Loucy (cell line): ENCODE measurements around the gene GLUD1.

ENCODE experiments used
- H2AFZ ChIP-seq: fragments of 200-600 bp; sonication (generic); 2 replicates; pipeline ENCODE4 v1.6.0; 2016; ENCODE audit warnings: antibody characterized with exemption, mild to moderate bottlenecking, low read length, moderate library complexity
- H3F3A ChIP-seq: fragments of 200-600 bp; 2 replicates; pipeline ENCODE4 v1.6.0; 2016; ENCODE audit warnings: antibody characterized with exemption, low read depth, mild to moderate bottlenecking
- H3K27me3 ChIP-seq: fragments of 200-600 bp; sonication (generic); 2 replicates; pipeline ENCODE4 v1.6.1; 2014; ENCODE audit warnings: low read length, mild to moderate bottlenecking; ENCODE audit not compliant: insufficient read depth, poor library complexity, severe bottlenecking
- H3K36me3 ChIP-seq: fragments of 200-600 bp; sonication (generic); 2 replicates; pipeline ENCODE4 v1.6.1; 2016; ENCODE audit warnings: low read length; ENCODE audit not compliant: insufficient read depth
- H3K4me1 ChIP-seq: fragments of 200-600 bp; sonication (generic); 2 replicates; pipeline ENCODE4 v1.5.1; 2014; ENCODE audit warnings: low read length, mild to moderate bottlenecking; ENCODE audit not compliant: insufficient read depth, poor library complexity, severe bottlenecking
- H3K4me2 ChIP-seq: fragments of 200-600 bp; sonication (generic); 2 replicates; pipeline ENCODE4 v1.6.0; 2014; ENCODE audit warnings: antibody characterized with exemption, low read length, low read depth, mild to moderate bottlenecking; ENCODE audit not compliant: poor library complexity, severe bottlenecking
- H3K4me3 ChIP-seq: fragments of 200-600 bp; sonication (generic); 2 replicates; pipeline ENCODE4 v1.5.1; 2014; ENCODE audit warnings: low read length, mild to moderate bottlenecking, mixed read lengths; ENCODE audit not compliant: poor library complexity, severe bottlenecking
- H3K79me2 ChIP-seq: fragments of 200-600 bp; sonication (generic); 2 replicates; pipeline ENCODE4 v1.6.1; 2014; ENCODE audit warnings: low read length; ENCODE audit not compliant: insufficient read depth
- H3K9ac ChIP-seq: fragments of 200-600 bp; sonication (generic); 2 replicates; pipeline ENCODE4 v1.6.0; 2014; ENCODE audit warnings: mild to moderate bottlenecking, low read depth, low read length, moderate library complexity; ENCODE audit not compliant: poor library complexity, severe bottlenecking
- H3K9me2 ChIP-seq: fragments of 200-600 bp; sonication (generic); replicated peaks from 2 replicates; pipeline ENCODE4 v1.6.1; 2016; ENCODE audit warnings: low read depth, low read length, mixed read lengths
- H3K9me3 ChIP-seq: fragments of 200-600 bp; sonication (generic); 2 replicates; pipeline ENCODE4 v1.6.1; 2014; ENCODE audit warnings: mild to moderate bottlenecking, antibody characterized with exemption, low read length, low read depth; ENCODE audit not compliant: insufficient read depth
- H4K20me1 ChIP-seq: fragments of 200-600 bp; sonication (generic); 2 replicates; pipeline ENCODE4 v1.6.0; 2014; ENCODE audit warnings: antibody characterized with exemption, low read length, mild to moderate bottlenecking; ENCODE audit not compliant: insufficient read depth, poor library complexity, severe bottlenecking
- EZH2phosphoT487 ChIP-seq: fragments of 200-600 bp; IDR thresholded peaks from 2 replicates; pipeline ENCODE4 v1.6.1; 2018; ENCODE audit warnings: antibody characterized with exemption, mild to moderate bottlenecking, moderate library complexity, borderline replicate concordance
- TF ChIP-seq, protein P1 (sequence below): fragments of 200-600 bp; sonication (generic); conservative IDR thresholded peaks from 2 replicates; pipeline ENCODE4 v1.5.1; 2014; ENCODE audit warnings: mild to moderate bottlenecking, antibody characterized with exemption, low read length

Gene GLUD1

DNA sequence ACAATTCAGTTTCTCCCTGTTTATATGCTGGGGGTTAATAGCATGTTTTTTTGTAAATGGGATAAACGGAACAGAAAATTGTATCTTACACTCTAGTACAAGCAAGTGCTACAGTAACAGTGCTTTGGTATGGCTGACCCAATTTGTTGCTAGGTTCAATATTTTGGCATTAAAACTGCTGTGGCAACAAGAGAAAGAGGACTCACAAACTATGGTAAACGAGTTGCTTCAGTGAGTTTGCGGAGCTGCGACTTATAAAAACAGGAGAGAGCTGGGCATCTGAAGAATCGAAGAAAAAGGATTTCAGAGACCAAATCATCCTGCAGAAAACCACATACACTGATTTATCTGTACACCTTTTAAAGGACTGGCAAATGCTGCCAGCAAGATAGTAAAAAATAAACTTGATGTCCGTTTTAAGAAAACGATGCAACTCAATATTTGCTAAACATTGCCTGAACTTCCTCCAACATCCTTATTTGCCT lies 2.2 kb downstream of the GLUD1 start:
- H2AFZ ChIP-seq = no peak overlapping the region
- H3K9me2 ChIP-seq = no peaks in the 10 kb centered on the region
- peaks cover 84% of the 10 kb centered on the region for H3K79me2 ChIP-seq
- TF ChIP-seq, protein P1, sequence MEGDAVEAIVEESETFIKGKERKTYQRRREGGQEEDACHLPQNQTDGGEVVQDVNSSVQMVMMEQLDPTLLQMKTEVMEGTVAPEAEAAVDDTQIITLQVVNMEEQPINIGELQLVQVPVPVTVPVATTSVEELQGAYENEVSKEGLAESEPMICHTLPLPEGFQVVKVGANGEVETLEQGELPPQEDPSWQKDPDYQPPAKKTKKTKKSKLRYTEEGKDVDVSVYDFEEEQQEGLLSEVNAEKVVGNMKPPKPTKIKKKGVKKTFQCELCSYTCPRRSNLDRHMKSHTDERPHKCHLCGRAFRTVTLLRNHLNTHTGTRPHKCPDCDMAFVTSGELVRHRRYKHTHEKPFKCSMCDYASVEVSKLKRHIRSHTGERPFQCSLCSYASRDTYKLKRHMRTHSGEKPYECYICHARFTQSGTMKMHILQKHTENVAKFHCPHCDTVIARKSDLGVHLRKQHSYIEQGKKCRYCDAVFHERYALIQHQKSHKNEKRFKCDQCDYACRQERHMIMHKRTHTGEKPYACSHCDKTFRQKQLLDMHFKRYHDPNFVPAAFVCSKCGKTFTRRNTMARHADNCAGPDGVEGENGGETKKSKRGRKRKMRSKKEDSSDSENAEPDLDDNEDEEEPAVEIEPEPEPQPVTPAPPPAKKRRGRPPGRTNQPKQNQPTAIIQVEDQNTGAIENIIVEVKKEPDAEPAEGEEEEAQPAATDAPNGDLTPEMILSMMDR = no peak
- no peak for TF ChIP-seq EZH2phosphoT487
- peaks cover 63% of the 10 kb centered on the region for H4K20me1 ChIP-seq
- H3K4me1 ChIP-seq = peaks cover 63% of the 10 kb centered on the region
- no peaks in the 10 kb centered on the region for H3F3A ChIP-seq
- H3K9me3 ChIP-seq = no peaks in the 10 kb centered on the region
- H3K4me2 ChIP-seq = peak overlapping the region; percentile 78
- peak overlapping the region; percentile 85 for H3K4me3 ChIP-seq
- peak overlapping the region; percentile 62 for H3K9ac ChIP-seq
- no peaks in the 10 kb centered on the region for H3K27me3 ChIP-seq
- H3K36me3 ChIP-seq = no peaks in the 10 kb centered on the region

DNA sequence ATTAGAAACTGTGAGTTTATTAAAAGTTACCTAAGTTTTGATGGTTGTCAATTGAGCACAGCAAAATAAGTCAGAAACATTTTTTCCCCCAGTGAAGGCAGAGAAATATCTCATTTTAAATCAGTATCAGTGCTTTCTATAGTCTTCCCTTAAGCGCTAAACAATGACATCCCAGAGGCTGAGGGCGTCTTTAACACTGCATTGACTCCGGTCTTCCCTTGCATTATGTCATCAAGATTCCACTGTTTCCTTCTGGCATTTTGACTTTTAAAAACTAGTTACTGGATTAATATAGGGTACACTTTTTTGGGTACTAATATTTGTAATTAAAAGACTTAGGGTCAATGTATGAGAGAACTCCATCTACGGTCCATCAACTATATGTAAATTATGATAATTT lies 3.9 kb downstream of the GLUD1 start:
- H3K4me1 ChIP-seq = peaks cover 61% of the 10 kb centered on the region
- H3K9me3 ChIP-seq = no peaks in the 10 kb centered on the region
- TF ChIP-seq EZH2phosphoT487 = no peak
- TF ChIP-seq, protein P1 = no peak
- peak overlapping the region; percentile 78 for H3K4me2 ChIP-seq
- no peaks in the 10 kb centered on the region for H3F3A ChIP-seq
- H3K9ac ChIP-seq = peak overlapping the region; percentile 62
- H3K36me3 ChIP-seq = 0 out of 2 replicates have a peak, but pooled peaks cover 4% of the 10 kb centered on the region
- H3K4me3 ChIP-seq = peak overlapping the region; percentile 85
- peaks cover 86% of the 10 kb centered on the region for H3K79me2 ChIP-seq
- H3K9me2 ChIP-seq = no peaks in the 10 kb centered on the region
- no peak overlapping the region for H2AFZ ChIP-seq
- H3K27me3 ChIP-seq = no peaks in the 10 kb centered on the region
- peaks cover 64% of the 10 kb centered on the region for H4K20me1 ChIP-seq

DNA sequence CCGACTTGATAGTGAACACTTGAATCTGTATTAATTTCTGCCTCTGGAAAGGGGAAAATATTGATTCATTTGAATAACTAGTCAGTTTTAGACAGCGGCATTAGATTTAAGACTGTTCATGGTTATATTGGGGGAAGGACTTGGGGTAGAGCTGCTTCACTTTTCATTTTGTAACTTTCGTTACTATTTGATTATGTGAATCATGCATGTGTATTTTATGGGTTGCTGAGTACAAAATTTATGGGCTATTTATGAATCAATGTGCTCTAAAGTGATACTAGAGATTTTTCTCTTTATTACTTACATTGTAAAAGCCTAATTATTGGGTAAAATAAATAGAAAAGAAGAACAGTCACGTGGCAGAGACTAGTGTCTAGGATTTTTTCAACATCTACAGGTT lies 4.9 kb downstream of the GLUD1 start:
- Histone ChIP-seq H2AFZ (no peak overlapping the region), H3K4me1 (peaks cover 64% of the 10 kb centered on the region), H3K79me2 (peaks cover 88% of the 10 kb centered on the region), H3K36me3 (0 out of 2 replicates have a peak, but pooled peaks cover 4% of the 10 kb centered on the region), H3K9me3 (no peaks in the 10 kb centered on the region), H3F3A (no peaks in the 10 kb centered on the region), H3K4me2 (peak overlapping the region; percentile 78), H3K9ac (peak overlapping the region; percentile 9), H3K4me3 (peak overlapping the region; percentile 85), H3K27me3 (no peaks in the 10 kb centered on the region), H4K20me1 (peaks cover 71% of the 10 kb centered on the region), H3K9me2 (no peaks in the 10 kb centered on the region)
- TF ChIP-seq, protein P1 = no peak
- TF ChIP-seq EZH2phosphoT487 = no peak
